Neural cell (in vitro differentiated cells): ENCODE measurements around the gene SPEF1. TPM values are rescaled to one million over a fixed set of nuclear protein-coding genes. Genes with fewer than 3 reads are reported as not detected.

Experiments
- H2AFZ ChIP-seq: fragments of 200-600, 300-800 bp; sonication (generic), shearing (Covaris generic); 2 replicates; pipeline ENCODE4 v1.6.0; 2014; ENCODE audit warnings: low read depth, mild to moderate bottlenecking, antibody characterized with exemption, low read length, moderate library complexity
- H3F3A ChIP-seq: fragments of 200-600 bp; shearing (Covaris generic); 2 replicates; pipeline ENCODE4 v1.6.1; 2016; ENCODE audit warnings: mild to moderate bottlenecking, moderate library complexity, mixed read lengths, antibody characterized with exemption, low read length; ENCODE audit not compliant: insufficient read depth, poor library complexity, severe bottlenecking
- H3K27ac ChIP-seq: fragments of 200-600, 300-800 bp; sonication (generic), shearing (Covaris generic); 2 replicates; pipeline ENCODE4 v1.5.1; 2014; ENCODE audit warnings: mild to moderate bottlenecking, low read length, moderate library complexity
- H3K27me3 ChIP-seq: fragments of 300-800, 200-600 bp; sonication (generic), shearing (Covaris generic); 2 replicates; pipeline ENCODE4 v1.6.0; 2014; ENCODE audit warnings: mild to moderate bottlenecking, low read depth, low read length, moderate library complexity; ENCODE audit not compliant: insufficient read depth
- H3K36me3 ChIP-seq: fragments of 300-800, 200-600 bp; sonication (generic), shearing (Covaris generic); 2 replicates; pipeline ENCODE4 v1.5.1; 2014; ENCODE audit warnings: mild to moderate bottlenecking, antibody characterized with exemption, low read length, moderate library complexity; ENCODE audit not compliant: insufficient read depth
- H3K4me2 ChIP-seq: fragments of 300-800, 200-600 bp; sonication (generic), shearing (Covaris generic); 2 replicates; pipeline ENCODE4 v1.6.0; 2014; ENCODE audit warnings: mild to moderate bottlenecking, low read length
- H3K4me3 ChIP-seq: fragments of 300-800, 200-600 bp; sonication (generic), shearing (Covaris generic); 2 replicates; pipeline ENCODE4 v1.5.1; 2014; ENCODE audit warnings: mild to moderate bottlenecking, low read length, moderate library complexity
- H3K79me2 ChIP-seq: fragments of 200-600 bp; shearing (Covaris generic); replicated peaks from 2 replicates; pipeline ENCODE4 v1.6.0; 2014; ENCODE audit warnings: mild to moderate bottlenecking, low read length, moderate library complexity; ENCODE audit not compliant: insufficient read depth
- H3K9ac ChIP-seq: fragments of 300-800, 200-600 bp; sonication (generic), shearing (Covaris generic); 2 replicates; pipeline ENCODE4 v1.6.1; 2016; ENCODE audit warnings: mild to moderate bottlenecking, low read length, mixed read lengths
- H3K9me2 ChIP-seq: fragments of 200-600 bp; shearing (Covaris generic); 2 replicates; pipeline ENCODE4 v1.6.1; 2016; ENCODE audit warnings: mild to moderate bottlenecking, low read length, mixed read lengths; ENCODE audit not compliant: insufficient read depth
- H3K9me3 ChIP-seq: fragments of 200-600, 300-800 bp; sonication (generic), shearing (Covaris generic); 2 replicates; pipeline ENCODE4 v1.6.1; 2016; ENCODE audit warnings: mild to moderate bottlenecking, mixed run types, low read length, moderate library complexity, mixed read lengths
- H4K20me1 ChIP-seq: fragments of 200-600 bp; shearing (Covaris generic); 2 replicates; pipeline ENCODE4 v1.6.1; 2016; ENCODE audit warnings: mild to moderate bottlenecking, mixed run types; ENCODE audit not compliant: insufficient read depth
- EP300 ChIP-seq: fragments of 450-650 bp; conservative IDR thresholded peaks from 2 replicates; pipeline ENCODE4 v1.6.1; 2014; ENCODE audit warnings: antibody characterized with exemption, mild to moderate bottlenecking, moderate library complexity; ENCODE audit not compliant: poor library complexity, severe bottlenecking
- EZH2 ChIP-seq: fragments of 200-600, 300-800 bp; shearing (Covaris generic), sonication (generic); IDR thresholded peaks from 2 replicates; pipeline ENCODE4 v1.6.1; 2014; ENCODE audit warnings: antibody characterized with exemption, low read length, borderline replicate concordance, mild to moderate bottlenecking; ENCODE audit not compliant: insufficient read depth, poor library complexity, severe bottlenecking
- MXI1 ChIP-seq: fragments of 450-650 bp; conservative IDR thresholded peaks from 2 replicates; pipeline ENCODE4 v1.6.1; 2014; ENCODE audit warnings: antibody characterized with exemption, mild to moderate bottlenecking; ENCODE audit not compliant: poor library complexity, severe bottlenecking
- POLR2AphosphoS5 ChIP-seq: IDR thresholded peaks from 2 replicates; pipeline ENCODE4 v1.6.1; 2012
- RAD21 ChIP-seq: fragments of 450-650 bp; conservative IDR thresholded peaks from 2 replicates; pipeline ENCODE4 v1.6.1; 2014; ENCODE audit warnings: antibody characterized with exemption, mild to moderate bottlenecking, moderate library complexity
- SMC3 ChIP-seq: fragments of 450-650 bp; conservative IDR thresholded peaks from 2 replicates; pipeline ENCODE4 v1.6.1; 2014; ENCODE audit warnings: antibody characterized with exemption, mild to moderate bottlenecking, moderate library complexity; ENCODE audit not compliant: poor library complexity
- TAF1 ChIP-seq: IDR thresholded peaks from 2 replicates; pipeline ENCODE4 v1.6.1; 2012; ENCODE audit warnings: low read depth
- polyA plus RNA-seq: library from polyadenylated mRNA; depleted of rRNA; stranded (reverse); fragments of >200 nt; gene quantifications from 2 replicates; pipeline ENCODE4 v1.2.3, GENCODE V29; 2014
- TF ChIP-seq, protein P1 (sequence below): IDR thresholded peaks from 2 replicates; pipeline ENCODE4 v1.6.1; 2012; ENCODE audit warnings: borderline replicate concordance
- TF ChIP-seq, protein P2 (sequence below): fragments of 450-650 bp; IDR thresholded peaks from 2 replicates; pipeline ENCODE4 v1.5.1; 2014; ENCODE audit warnings: antibody characterized with exemption, mild to moderate bottlenecking, moderate library complexity; ENCODE audit not compliant: poor library complexity, severe bottlenecking

SPEF1 gene
- polyA plus RNA-seq, 1 donor from 2014 or later, result 0.58 TPM

DNA sequence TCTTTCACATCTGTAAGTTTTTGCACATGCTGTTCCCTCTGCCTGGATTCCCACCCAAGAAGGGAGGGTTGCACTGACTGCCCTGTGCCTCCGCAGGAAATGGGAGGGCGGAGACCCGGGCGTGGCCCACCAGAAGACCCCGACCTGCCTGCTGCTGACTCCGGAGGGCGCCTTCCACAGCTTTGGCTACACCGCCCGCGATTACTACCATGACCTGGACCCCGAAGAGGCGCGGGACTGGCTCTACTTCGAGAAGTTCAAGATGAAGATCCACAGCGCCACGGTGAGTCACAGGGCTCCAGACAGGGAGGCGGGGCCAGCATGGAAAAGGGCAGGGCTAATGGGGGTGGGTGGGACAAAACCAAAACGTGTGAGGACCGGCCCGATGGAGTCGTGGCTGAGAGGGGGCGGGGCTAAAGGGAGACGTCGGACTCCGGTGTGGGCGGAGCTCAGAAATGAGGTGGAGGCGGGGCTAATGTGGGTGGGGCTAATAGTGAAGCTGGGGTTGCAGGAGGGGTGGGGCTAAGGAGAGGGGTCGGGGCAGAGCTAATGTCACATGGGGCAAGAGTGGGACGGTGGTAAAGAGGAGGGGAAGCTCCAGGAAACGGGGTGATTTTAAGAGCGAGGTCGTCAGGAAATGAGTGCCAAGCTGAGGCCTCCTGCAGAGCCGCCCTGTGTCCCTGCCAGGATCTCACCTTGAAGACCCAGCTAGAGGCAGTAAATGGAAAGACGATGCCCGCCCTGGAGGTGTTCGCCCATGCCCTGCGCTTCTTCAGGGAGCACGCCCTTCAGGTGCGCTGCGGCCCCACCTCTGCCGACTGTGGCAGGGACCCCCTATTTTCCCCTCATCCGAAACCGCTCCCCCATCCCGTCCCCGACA, 36.2 kb downstream of the SPEF1 start:
- H3K4me3 ChIP-seq, result peak overlapping the region; percentile 37
- H3K36me3 ChIP-seq, result no peaks in the 10 kb centered on the region
- no peak overlapping the region for H3K4me2 ChIP-seq
- no peak overlapping the region for H3K27ac ChIP-seq
- H3F3A ChIP-seq, result no peaks in the 10 kb centered on the region
- no peaks in the 10 kb centered on the region for H3K79me2 ChIP-seq
- no peak overlapping the region for H2AFZ ChIP-seq
- no peaks in the 10 kb centered on the region for H3K9me2 ChIP-seq
- H4K20me1 ChIP-seq, result no peaks in the 10 kb centered on the region
- peaks cover 40% of the 10 kb centered on the region for H3K27me3 ChIP-seq
- TF ChIP-seq SMC3, result no peak
- TF ChIP-seq EZH2, result no peak
- no peak for TF ChIP-seq POLR2AphosphoS5
- no peak for TF ChIP-seq EP300
- TF ChIP-seq MXI1, result no peak
- no peak for TF ChIP-seq TAF1
- no peak for TF ChIP-seq RAD21
- TF ChIP-seq, protein P1, sequence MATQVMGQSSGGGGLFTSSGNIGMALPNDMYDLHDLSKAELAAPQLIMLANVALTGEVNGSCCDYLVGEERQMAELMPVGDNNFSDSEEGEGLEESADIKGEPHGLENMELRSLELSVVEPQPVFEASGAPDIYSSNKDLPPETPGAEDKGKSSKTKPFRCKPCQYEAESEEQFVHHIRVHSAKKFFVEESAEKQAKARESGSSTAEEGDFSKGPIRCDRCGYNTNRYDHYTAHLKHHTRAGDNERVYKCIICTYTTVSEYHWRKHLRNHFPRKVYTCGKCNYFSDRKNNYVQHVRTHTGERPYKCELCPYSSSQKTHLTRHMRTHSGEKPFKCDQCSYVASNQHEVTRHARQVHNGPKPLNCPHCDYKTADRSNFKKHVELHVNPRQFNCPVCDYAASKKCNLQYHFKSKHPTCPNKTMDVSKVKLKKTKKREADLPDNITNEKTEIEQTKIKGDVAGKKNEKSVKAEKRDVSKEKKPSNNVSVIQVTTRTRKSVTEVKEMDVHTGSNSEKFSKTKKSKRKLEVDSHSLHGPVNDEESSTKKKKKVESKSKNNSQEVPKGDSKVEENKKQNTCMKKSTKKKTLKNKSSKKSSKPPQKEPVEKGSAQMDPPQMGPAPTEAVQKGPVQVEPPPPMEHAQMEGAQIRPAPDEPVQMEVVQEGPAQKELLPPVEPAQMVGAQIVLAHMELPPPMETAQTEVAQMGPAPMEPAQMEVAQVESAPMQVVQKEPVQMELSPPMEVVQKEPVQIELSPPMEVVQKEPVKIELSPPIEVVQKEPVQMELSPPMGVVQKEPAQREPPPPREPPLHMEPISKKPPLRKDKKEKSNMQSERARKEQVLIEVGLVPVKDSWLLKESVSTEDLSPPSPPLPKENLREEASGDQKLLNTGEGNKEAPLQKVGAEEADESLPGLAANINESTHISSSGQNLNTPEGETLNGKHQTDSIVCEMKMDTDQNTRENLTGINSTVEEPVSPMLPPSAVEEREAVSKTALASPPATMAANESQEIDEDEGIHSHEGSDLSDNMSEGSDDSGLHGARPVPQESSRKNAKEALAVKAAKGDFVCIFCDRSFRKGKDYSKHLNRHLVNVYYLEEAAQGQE, result no peak
- TF ChIP-seq, protein P2, sequence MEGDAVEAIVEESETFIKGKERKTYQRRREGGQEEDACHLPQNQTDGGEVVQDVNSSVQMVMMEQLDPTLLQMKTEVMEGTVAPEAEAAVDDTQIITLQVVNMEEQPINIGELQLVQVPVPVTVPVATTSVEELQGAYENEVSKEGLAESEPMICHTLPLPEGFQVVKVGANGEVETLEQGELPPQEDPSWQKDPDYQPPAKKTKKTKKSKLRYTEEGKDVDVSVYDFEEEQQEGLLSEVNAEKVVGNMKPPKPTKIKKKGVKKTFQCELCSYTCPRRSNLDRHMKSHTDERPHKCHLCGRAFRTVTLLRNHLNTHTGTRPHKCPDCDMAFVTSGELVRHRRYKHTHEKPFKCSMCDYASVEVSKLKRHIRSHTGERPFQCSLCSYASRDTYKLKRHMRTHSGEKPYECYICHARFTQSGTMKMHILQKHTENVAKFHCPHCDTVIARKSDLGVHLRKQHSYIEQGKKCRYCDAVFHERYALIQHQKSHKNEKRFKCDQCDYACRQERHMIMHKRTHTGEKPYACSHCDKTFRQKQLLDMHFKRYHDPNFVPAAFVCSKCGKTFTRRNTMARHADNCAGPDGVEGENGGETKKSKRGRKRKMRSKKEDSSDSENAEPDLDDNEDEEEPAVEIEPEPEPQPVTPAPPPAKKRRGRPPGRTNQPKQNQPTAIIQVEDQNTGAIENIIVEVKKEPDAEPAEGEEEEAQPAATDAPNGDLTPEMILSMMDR, result no peak
- H3K9me3 ChIP-seq, result no peaks in the 10 kb centered on the region
- H3K9ac ChIP-seq, result no peak overlapping the region

DNA sequence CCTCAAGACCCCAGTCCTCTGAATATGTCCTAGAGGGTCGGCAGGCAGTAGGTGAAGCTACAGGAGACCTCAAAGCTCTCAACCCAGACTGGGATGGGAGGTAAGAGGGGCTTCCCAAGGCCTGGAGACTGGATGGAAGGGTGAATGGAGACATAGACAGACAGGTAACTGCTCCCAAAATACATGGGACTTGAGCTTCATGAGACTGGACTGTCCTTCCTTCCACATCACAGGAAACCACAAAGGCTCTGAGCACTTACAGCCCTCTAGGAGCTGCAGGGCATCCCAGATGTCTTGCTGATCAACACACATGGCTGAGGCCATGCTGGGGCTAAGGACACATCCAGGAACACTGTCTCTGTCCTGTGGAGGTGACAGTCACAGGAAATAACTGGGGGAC, 37.2 kb downstream of the SPEF1 start:
- H3K27me3 ChIP-seq, result peaks cover 30% of the 10 kb centered on the region
- no peak overlapping the region for H3K4me3 ChIP-seq
- H2AFZ ChIP-seq, result no peak overlapping the region
- no peaks in the 10 kb centered on the region for H3K79me2 ChIP-seq
- H3K27ac ChIP-seq, result no peak overlapping the region
- TF ChIP-seq, protein P1, result no peak
- no peak for TF ChIP-seq MXI1
- no peak for TF ChIP-seq EZH2
- no peak for TF ChIP-seq SMC3
- TF ChIP-seq, protein P2, result no peak
- no peak for TF ChIP-seq RAD21
- TF ChIP-seq EP300, result no peak
- no peak for TF ChIP-seq POLR2AphosphoS5
- no peaks in the 10 kb centered on the region for H4K20me1 ChIP-seq
- H3F3A ChIP-seq, result no peaks in the 10 kb centered on the region
- H3K36me3 ChIP-seq, result no peaks in the 10 kb centered on the region
- H3K9me2 ChIP-seq, result no peaks in the 10 kb centered on the region
- no peak overlapping the region for H3K4me2 ChIP-seq
- H3K9me3 ChIP-seq, result no peaks in the 10 kb centered on the region
- no peak overlapping the region for H3K9ac ChIP-seq
